ENCODE measurements around the gene TARS1. TPM values are rescaled to one million over a fixed set of nuclear protein-coding genes. Genes with fewer than 3 reads are reported as not detected.

Gene TARS1
- total and polyA plus RNA-seq, 10 of the 15 experiments (the other 5 are each of a cell fraction or from before 2014, with no cell fraction given): 163 to 350 (median 228) TPM

DNA sequence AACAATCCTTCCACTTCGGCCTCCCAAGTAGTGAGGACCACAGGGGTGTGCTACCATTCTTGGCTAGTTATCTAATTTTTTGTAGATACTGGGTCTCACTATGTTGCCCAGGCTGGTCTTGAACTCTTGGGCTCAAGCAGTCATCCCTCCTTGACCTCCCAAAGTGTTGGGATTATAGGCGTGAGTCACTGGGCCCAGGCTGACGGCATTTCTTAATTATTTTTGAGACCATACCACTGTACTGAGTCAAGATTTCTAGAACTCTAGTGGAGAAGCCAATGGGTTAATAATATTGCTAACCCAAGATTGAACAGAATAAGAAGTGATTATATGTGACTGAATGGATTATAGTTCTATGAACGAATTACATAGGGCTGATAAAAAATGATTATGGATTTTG is 66.7 kb downstream of the TARS1 start:
- 64% methylated on average over 4 of the region's 4 CpGs for WGBS (ENCODE audit: insufficient coverage, insufficient replicate concordance, low lambda C conversion rate, missing lambda C conversion rate)
- FAIRE-seq: no peak
- SMC1A ChIA-PET (ENCODE audit: uncharacterized antibody, unreplicated experiment): interaction anchor here (1.2 kb wide), 1 partner anchor 10 kb away, joined by 3 read pairs; no protein-coding TSS in a partner anchor
- TF ChIP-seq EZH2 (IDR thresholded peaks at IDR 0.05; ENCODE audit: borderline replicate concordance, control insufficient read depth, low read depth, low read length) (no peak), BRCA1 (IDR thresholded peaks at IDR 0.05; ENCODE audit: low read depth, low read length) (no peak), PAX5 (IDR thresholded peaks at IDR 0.05; ENCODE audit: borderline replicate concordance, low read depth, low read length) (no peak), SP1 (IDR thresholded peaks at IDR 0.05; ENCODE audit: low read depth, low read length) (no peak)
- RAD21 ChIA-PET (ENCODE audit: unreplicated experiment): no interaction called here
- POLR2A ChIA-PET: interaction anchor here (0.6 kb wide), 1 partner anchor 64 kb away, joined by 3 read pairs; no protein-coding TSS in a partner anchor
- H3K4me2 ChIP-seq (ENCODE audit: control insufficient read depth, insufficient read depth): no peak overlapping the region
- ATAC-seq: no peak
- no peaks in the 10 kb centered on the region for H3K27me3 ChIP-seq (replicated peaks in 1 of 2; ENCODE audit: control insufficient read depth in 2 of 2, insufficient read depth in 2 of 2, low read length in 1 of 2)
- intact Hi-C loops (cut with micrococcal nuclease; ENCODE audit: unreplicated experiment) (no loop called here), in situ Hi-C loops (cut with MboI) (no loop called here)
- no peak for DNase-seq (ENCODE audit: low read depth, low spot score)
- H3K36me3 ChIP-seq (ENCODE audit: control insufficient read depth in 2 of 2, insufficient read depth in 2 of 2, low read length in 1 of 2): no peaks in the 10 kb centered on the region
- no TSS peak for BruUV-seq (replicated peaks)
- H3K4me3 ChIP-seq: no peak overlapping the region
- CTCF ChIA-PET: no interaction called here
- H2AFZ ChIP-seq (ENCODE audit: control insufficient read depth, low read depth, low read length): no peak overlapping the region
- H3K9ac ChIP-seq (ENCODE audit: control insufficient read depth, insufficient read depth, low read length): no peak overlapping the region
- no peaks in the 10 kb centered on the region for H3K79me2 ChIP-seq (ENCODE audit: control insufficient read depth, insufficient read depth, low read length)
- H4K20me1 ChIP-seq (ENCODE audit: control insufficient read depth, insufficient read depth): no peaks in the 10 kb centered on the region
- no peaks in the 10 kb centered on the region for H3K4me1 ChIP-seq (ENCODE audit: control insufficient read depth, insufficient read depth, low read length)
- H3K9me3 ChIP-seq (replicated peaks; ENCODE audit: control insufficient read depth, insufficient read depth, low read length): no peaks in the 10 kb centered on the region
- no peak overlapping the region for H3K27ac ChIP-seq (ENCODE audit: control insufficient read depth, insufficient read depth)

DNA sequence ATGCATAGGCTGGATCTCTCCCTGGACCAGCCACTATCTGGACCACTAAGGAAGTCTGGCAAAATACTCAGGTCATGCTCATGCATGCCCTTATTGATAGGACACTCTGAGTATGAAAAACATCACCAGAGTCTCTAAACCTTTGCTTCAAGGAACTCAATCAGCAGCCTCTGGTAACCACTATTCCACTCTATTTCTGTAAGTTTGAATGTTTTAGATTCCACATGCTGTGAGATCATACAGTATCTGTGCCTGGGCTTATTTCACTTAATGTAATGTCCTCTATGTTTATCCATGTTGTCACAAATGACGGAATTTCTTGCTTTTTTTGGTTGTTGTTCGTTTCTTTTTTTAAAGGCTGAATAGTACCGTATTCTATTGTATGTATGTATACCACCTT is 68.3 kb downstream of the TARS1 start:
- H3K4me3 ChIP-seq: no peak overlapping the region
- no TSS peak for BruUV-seq (replicated peaks)
- H3K9me3 ChIP-seq (replicated peaks; ENCODE audit: control insufficient read depth, insufficient read depth, low read length): no peaks in the 10 kb centered on the region; the same call in 2 of the 3 replicates
- H3K36me3 ChIP-seq (ENCODE audit: control insufficient read depth in 2 of 2, insufficient read depth in 2 of 2, low read length in 1 of 2): no peaks in the 10 kb centered on the region
- H2AFZ ChIP-seq (ENCODE audit: control insufficient read depth, low read depth, low read length): no peak overlapping the region
- DNase-seq (ENCODE audit: low read depth, low spot score): no peak
- no peaks in the 10 kb centered on the region for H3K27me3 ChIP-seq (replicated peaks in 1 of 2; ENCODE audit: control insufficient read depth in 2 of 2, insufficient read depth in 2 of 2, low read length in 1 of 2)
- H3K4me1 ChIP-seq (ENCODE audit: control insufficient read depth, insufficient read depth, low read length): no peaks in the 10 kb centered on the region
- ATAC-seq: no peak
- POLR2A ChIA-PET: no interaction called here
- H4K20me1 ChIP-seq (ENCODE audit: control insufficient read depth, insufficient read depth): no peaks in the 10 kb centered on the region
- CTCF ChIA-PET: no interaction called here
- RAD21 ChIA-PET (ENCODE audit: unreplicated experiment): no interaction called here
- no peak overlapping the region for H3K9ac ChIP-seq (ENCODE audit: control insufficient read depth, insufficient read depth, low read length)
- no peak overlapping the region for H3K27ac ChIP-seq (ENCODE audit: control insufficient read depth, insufficient read depth)
- H3K4me2 ChIP-seq (ENCODE audit: control insufficient read depth, insufficient read depth): no peak overlapping the region
- H3K79me2 ChIP-seq (ENCODE audit: control insufficient read depth, insufficient read depth, low read length): no peaks in the 10 kb centered on the region
- SMC1A ChIA-PET (ENCODE audit: uncharacterized antibody, unreplicated experiment): no interaction called here
- no peak for FAIRE-seq
- 87% methylated on average over 3 of the region's 3 CpGs for WGBS (ENCODE audit: insufficient coverage, insufficient replicate concordance, low lambda C conversion rate, missing lambda C conversion rate)
- in situ Hi-C loops (cut with MboI): no loop called here
- intact Hi-C loops (cut with micrococcal nuclease; ENCODE audit: unreplicated experiment): no loop called here
- TF ChIP-seq, protein P1, sequence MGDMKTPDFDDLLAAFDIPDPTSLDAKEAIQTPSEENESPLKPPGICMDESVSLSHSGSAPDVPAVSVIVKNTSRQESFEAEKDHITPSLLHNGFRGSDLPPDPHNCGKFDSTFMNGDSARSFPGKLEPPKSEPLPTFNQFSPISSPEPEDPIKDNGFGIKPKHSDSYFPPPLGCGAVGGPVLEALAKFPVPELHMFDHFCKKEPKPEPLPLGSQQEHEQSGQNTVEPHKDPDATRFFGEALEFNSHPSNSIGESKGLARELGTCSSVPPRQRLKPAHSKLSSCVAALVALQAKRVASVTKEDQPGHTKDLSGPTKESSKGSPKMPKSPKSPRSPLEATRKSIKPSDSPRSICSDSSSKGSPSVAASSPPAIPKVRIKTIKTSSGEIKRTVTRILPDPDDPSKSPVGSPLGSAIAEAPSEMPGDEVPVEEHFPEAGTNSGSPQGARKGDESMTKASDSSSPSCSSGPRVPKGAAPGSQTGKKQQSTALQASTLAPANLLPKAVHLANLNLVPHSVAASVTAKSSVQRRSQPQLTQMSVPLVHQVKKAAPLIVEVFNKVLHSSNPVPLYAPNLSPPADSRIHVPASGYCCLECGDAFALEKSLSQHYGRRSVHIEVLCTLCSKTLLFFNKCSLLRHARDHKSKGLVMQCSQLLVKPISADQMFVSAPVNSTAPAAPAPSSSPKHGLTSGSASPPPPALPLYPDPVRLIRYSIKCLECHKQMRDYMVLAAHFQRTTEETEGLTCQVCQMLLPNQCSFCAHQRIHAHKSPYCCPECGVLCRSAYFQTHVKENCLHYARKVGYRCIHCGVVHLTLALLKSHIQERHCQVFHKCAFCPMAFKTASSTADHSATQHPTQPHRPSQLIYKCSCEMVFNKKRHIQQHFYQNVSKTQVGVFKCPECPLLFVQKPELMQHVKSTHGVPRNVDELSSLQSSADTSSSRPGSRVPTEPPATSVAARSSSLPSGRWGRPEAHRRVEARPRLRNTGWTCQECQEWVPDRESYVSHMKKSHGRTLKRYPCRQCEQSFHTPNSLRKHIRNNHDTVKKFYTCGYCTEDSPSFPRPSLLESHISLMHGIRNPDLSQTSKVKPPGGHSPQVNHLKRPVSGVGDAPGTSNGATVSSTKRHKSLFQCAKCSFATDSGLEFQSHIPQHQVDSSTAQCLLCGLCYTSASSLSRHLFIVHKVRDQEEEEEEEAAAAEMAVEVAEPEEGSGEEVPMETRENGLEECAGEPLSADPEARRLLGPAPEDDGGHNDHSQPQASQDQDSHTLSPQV (IDR thresholded peaks at IDR 0.05): no peak
- no peak for TF ChIP-seq MEF2B (IDR thresholded peaks at IDR 0.05; ENCODE audit: partially characterized antibody, poor library complexity, severe bottlenecking)
- no peak for TF ChIP-seq TAF1 (IDR thresholded peaks at IDR 0.05; ENCODE audit: borderline replicate concordance, low read depth, low read length)
- no peak for TF ChIP-seq MTA2 (IDR thresholded peaks at IDR 0.05; ENCODE audit: low read depth)
- TF ChIP-seq, protein P2, sequence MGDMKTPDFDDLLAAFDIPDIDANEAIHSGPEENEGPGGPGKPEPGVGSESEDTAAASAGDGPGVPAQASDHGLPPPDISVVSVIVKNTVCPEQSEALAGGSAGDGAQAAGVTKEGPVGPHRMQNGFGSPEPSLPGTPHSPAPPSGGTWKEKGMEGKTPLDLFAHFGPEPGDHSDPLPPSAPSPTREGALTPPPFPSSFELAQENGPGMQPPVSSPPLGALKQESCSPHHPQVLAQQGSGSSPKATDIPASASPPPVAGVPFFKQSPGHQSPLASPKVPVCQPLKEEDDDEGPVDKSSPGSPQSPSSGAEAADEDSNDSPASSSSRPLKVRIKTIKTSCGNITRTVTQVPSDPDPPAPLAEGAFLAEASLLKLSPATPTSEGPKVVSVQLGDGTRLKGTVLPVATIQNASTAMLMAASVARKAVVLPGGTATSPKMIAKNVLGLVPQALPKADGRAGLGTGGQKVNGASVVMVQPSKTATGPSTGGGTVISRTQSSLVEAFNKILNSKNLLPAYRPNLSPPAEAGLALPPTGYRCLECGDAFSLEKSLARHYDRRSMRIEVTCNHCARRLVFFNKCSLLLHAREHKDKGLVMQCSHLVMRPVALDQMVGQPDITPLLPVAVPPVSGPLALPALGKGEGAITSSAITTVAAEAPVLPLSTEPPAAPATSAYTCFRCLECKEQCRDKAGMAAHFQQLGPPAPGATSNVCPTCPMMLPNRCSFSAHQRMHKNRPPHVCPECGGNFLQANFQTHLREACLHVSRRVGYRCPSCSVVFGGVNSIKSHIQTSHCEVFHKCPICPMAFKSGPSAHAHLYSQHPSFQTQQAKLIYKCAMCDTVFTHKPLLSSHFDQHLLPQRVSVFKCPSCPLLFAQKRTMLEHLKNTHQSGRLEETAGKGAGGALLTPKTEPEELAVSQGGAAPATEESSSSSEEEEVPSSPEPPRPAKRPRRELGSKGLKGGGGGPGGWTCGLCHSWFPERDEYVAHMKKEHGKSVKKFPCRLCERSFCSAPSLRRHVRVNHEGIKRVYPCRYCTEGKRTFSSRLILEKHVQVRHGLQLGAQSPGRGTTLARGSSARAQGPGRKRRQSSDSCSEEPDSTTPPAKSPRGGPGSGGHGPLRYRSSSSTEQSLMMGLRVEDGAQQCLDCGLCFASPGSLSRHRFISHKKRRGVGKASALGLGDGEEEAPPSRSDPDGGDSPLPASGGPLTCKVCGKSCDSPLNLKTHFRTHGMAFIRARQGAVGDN (IDR thresholded peaks at IDR 0.05): no peak
- TF ChIP-seq ZNF274 (IDR thresholded peaks at IDR 0.05; ENCODE audit: insufficient read depth, insufficient read length): no peak
